ENCODE results near the gene BMAL2.

Gene BMAL2

GRCh38 chr12:27359578-27360340 lies 27.1 kb downstream of the BMAL2 start:
- no peak for DNase-seq (ENCODE audit: low read depth in 2 of 2)

DNA sequence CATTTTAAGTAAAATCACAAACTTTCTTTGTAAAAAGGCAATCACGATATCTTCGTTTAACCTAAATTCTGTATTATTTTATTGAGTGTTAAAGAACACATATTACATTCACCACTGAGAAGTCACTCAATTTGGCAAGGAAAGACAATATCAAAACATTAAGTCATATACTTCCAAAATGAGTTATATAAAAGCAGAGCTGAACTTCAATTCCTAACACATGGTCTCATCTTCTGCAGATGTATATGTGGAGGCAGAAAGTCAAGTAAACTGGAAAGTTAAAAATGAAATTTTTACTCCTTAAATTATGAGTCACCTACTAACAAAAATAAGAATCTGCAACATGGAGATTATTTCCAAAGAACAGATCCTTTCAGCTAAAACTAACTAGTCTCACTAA lies 28.7 kb downstream of the BMAL2 start:
- DNase-seq (ENCODE audit: low read depth in 2 of 2) = no peak

DNA sequence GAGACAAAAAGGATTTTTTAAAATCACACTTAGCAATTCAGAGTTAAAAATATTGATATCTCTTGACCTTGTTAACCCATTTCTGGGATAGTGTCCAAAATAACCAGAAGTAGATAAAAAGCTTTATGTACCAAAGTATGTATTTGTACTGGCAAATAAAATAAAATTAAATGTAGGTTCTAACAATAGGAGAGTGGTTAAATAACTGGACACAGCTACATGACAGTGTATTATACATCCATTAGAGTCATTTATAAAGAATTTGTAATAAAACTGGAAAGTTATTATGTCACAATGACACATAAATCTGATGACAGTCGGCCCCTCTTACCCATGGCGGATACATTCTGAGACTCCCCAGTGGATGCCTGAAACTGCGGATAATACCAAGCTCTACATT lies 34.0 kb downstream of the BMAL2 start:
- DNase-seq (ENCODE audit: low read depth in 2 of 2) = no peak

GRCh38 chr12:27367078-27367477 lies 34.4 kb downstream of the BMAL2 start:
- DNase-seq (ENCODE audit: low read depth in 2 of 2) = no peak

DNA sequence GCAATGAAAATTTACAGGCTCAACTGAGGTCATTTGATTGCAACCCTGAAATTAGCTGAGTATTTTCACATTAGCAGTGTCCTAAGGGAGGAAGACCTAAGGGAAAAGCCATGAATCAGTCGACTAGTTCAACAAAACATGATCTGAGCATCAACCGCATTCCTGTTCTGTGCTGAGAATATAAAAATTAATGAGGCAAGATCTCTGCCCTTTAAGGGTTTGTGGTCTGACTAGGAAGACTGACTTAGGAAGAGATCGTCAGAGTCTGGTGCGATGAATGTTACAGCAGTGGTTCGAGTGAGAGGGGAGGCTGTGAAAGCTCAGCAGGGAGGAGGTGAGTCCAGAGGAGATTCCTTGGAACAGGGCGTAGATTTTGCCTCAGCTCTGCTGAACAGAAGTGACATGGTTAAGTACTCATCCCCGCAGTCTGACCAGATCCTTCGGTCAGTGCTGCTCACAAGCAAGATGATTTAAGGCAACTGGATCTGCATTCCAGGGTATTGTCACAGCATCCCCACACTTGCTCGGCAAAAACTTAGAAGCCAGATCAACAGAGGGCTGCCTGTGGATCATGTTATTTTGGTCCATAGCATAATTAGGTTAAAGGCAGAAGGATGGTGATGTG lies 49.6 kb downstream of the BMAL2 start:
- DNase-seq (ENCODE audit: low read depth in 2 of 2) = no peak

Measured in stimulated activated CD8-positive, alpha-beta memory T cell treated with anti-CD3 and anti-CD28 coated beads, Interleukin-2, amount 100 ng/mL, for 1 hour (primary cell).